Stimulated activated CD4-positive, alpha-beta T cell treated with anti-CD3 and anti-CD28 coated beads, Interleukin-1b, Interleukin-23, amount 100 ng/mL, for 4 hours (primary cell): Measurements from ENCODE around the gene C4BPB.
"Not testable (repeated sequence)": the region's sequence is repeated elsewhere in the genome, so short reads cannot be mapped to it uniquely, and the experiment has no call there.

Source experiments
- DNase-seq, 2 donors: peaks; one replicate each; pipeline ENCODE4 v3.0.0-alpha.2; 2020; ENCODE audit warnings: low read depth in 2 of 2

The C4BPB gene, protein sequence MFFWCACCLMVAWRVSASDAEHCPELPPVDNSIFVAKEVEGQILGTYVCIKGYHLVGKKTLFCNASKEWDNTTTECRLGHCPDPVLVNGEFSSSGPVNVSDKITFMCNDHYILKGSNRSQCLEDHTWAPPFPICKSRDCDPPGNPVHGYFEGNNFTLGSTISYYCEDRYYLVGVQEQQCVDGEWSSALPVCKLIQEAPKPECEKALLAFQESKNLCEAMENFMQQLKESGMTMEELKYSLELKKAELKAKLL

DNA sequence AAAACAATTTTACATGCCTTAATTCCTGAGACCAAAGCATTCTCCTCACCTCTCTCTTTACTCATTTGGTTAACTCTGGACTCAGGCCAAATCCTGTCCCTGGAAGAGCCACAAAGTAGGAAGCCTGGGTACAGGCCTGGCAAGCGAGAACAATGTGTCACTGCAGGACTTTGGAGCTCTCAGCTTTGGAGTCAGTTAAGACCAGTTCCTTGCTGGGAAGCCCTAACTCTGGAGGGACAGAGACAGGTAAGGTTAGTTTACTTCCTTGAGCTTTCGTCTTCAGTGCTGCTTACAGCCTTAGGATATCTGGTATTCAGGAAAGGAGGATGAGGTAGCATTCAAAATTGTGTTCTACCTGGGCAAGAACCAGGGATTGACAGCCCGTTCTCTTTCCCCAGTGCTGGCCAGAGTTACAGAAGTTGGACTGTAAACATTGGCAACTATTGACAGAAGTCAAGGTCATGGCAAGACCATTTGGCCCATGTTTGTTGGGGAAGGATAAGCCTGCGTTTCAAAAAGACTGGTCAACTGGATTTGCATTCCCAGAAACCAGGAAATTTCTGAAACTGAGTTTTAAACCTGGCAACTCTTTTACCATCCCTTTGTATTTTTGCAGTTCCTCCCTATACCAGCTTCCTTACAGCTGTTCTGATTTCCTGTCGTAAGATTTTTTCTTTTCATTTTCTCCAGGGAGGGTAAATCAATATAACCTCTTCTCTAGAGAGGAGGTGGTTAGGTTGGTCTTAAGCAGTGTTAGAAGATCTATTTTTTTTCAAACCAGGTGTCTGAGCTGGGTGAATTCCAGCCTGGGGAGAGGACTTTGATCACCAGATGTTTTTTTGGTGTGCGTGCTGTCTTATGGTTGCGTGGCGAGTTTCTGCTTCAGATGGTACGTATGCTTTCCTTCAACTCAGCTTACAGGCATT is at the start of gene C4BPB:
Gene C4BPB (plus strand): TSS at position 160 of the 926 bp plus-strand sequence. CDS start 672 bp downstream, at position 832.
- no peak for DNase-seq

DNA sequence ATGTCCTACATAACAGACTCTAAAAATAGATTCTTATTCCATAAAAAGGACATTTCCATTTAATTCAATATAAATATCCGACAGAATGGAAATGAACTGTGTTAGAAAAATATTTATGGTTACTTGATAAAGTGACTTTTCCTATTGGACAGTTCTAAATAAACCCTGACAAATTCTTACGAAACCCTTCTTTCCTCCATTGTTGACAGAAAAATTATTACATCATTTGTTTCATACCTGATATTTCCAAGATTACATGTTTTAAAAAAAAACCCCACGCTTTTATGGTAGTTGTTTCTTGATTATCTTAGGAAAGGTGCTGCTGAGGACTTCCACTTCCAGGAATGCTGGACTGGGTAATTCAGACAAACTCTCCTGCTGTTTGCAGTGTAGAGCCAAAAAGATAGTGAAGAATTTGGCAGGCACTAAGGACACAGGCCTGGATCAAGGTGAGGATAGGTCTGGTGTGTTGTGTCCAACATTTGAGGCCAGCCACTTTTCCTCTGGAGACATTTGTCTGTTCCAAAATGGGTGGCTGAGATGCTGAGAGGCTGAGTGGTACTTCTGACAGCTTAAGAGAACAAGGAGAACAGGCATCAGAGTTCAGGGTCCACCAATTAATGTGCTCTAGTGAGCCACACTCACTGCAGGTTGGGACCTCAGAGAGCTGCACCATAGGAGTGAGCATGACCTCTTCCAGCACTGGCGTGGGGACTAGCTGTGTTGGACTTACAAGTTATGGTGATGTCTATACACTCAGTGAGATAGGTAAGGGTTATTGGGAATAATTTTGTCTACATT is 49.1 kb upstream of the C4BPB start:
- no peak for DNase-seq

DNA sequence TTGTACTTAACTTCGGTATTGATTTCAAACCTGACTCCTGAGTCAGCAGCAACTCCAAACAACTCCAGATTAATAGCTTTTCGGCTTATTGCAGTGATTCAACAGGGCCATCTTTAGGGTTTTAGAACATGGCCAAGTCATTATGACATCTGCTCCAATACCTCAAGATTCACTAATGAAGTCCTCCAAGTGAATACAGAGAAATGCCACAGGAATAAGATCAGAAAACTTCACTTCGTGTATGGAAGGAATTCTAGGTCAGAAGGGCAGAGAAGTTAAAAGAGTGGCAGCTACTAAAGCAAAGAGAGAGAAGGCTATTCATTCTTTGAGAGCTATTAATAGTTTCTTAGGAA is 48.5 kb upstream of the C4BPB start:
- DNase-seq, result no peak

DNA sequence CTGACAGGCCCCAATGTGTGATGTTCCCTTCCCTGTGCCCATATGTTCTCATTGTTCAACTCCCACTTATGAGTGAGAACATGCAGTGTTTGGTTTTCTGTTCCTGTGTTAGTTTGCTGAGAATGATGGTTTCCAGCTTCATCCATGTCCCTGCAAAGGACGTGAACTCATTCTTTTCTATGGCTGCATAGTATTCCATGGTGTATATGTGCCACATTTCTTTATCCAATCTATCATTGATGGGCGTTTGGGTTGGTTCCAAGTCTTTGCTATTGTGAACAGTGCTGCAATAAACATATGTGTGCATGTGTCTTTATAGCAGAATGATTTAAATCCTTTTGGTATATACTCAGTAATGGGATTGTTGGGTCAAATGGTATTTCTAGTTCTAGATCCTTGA is 47.3 kb upstream of the C4BPB start:
- not testable (repeated sequence) for DNase-seq

DNA sequence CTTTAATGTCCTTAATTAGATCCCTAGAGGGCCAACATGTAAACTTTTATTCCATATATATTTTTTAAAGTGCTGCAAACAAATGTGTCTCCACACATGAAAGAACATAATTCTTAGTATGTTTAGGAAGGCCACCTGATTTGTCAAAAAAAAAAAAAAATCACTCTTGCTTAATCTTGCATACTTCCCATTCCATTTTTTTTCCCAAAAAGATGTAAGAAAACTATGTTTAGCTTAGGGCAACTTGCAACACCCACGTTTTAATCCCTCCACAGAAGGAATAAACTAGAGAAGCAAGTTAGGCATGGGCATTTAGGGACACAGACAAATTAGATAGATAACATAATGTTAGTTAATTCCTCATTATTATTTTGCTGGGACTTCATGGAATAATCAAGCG is 43.2 kb upstream of the C4BPB start:
- no peak for DNase-seq

DNA sequence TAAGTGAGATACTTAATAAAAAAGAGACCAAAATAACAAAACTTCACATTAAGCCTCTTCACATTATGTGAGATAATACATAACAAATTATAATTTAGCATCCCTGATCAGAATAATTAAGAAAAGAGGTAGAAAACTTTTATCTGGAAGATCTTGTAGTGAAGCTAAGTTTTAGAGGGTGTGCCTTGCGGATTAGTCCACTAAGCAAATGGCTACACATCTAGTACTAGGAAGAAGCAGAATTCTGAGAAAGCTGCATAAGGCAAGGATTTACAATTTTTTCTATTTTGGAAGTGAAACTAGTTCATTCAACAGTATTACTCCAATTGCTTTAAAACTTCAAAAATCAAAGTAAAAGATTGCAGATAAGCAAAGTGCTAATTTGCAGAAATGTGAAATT is 41.2 kb upstream of the C4BPB start:
- DNase-seq, result no peak

DNA sequence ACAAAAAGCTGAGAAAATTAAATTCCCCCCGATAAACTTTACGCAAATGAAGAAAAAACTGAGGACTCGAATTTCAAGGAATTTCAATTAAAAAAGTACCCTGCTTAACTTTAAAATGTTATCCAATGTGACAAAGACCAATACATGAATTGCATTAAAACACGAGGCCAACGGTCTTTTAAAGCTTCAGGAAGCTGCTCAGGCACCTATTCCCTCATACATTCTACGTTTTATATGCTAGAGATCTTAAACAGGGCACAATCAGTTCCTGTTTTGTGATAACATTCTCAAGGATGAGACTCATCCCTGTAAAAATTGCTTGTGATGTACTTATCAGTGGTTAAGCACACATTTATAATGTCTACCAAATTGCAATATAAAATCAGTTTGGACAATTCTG is 40.6 kb upstream of the C4BPB start:
- no peak for DNase-seq

DNA sequence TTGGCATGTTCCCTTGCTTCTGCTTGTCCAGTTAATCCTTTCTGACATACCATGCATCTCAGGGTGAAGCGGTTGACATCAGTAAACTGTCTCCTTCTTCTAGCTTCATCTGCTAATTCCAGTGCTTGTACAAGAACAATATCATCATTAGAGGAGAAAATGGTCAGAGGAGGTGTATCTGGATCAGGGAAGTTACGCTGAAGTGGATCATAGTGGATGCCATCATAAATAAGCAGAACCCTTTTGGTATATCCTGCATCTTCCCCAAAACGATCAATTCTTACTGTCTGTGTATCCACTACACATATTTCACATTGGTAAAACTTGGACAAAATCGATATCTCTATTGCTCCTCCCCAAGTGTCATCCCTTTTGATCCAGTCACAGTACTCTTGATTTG is 39.6 kb upstream of the C4BPB start:
- DNase-seq, result no peak

DNA sequence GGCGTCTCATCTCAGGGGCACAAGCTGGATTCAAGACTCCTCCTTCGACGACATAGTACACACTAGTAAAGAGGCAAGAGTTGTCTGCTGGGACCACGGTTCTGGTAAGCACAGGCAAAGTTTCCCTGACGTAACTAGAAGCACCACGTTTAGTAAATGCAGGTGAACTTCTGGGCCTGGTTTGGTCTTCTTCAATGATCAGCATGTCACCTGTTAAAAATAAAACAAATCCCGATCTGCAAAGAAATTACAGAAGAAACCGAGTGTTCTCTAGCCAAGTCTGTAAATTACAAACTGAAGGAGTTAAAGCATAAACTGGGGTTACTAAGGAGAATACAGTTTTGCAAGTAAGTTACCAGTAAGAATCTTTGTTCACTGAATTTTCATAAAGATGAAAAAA is 39.1 kb upstream of the C4BPB start:
- no peak for DNase-seq

DNA sequence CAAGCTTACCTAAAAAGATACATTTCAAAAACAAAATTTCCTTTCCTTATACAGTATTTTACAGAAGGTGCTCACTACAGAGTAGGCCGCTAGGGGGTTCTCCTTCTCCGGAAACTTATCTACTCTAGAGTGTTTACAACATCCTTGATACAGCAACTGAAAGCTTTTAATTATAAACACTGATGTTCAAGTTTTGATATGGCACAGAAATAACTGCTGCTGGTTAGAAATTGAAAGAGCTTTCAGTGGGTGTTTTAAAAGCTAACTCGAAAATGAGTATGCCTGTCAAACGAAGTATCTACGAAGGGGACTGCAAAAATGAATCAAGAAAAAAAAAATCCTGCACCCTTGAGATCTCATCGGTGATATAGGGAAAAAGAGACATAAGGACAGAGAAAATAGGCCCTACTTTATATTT is 38.7 kb upstream of the C4BPB start:
- peak in 1 of 2 donors; percentile 36 for DNase-seq

DNA sequence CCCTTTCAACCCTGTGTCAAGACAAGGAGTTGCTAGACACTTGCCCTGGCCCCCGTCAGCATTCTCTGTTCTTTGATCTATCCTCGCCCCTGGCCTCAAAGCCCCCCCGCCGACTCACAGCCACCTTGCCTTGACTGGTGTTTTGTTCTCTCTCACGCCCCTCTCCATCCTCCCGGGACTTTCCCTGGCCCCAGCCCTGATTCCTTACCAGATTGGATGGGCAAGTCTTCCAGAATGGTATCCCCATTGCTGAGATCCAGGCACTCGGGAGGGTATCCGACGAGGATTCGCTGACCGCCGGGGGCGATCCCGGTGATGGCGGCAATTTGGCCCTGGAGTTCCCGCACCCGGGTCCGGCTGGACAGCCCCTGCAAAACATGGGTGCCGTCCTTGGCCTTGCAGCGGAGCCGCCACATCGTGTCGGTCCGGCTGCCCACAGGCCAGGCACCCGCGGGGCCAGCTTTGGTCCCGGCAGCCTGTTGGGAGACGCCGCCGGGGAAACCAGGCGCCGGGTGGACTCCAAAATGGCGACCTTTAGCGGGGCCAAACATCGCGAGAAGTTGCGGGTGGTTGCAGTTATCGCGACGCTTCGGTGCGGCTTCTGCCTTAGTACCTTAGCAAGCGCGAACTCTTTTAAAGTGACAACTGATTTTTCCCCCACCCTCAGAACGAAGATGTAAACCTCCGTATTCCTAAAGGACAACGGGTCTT is 38.0 kb upstream of the C4BPB start:
- peak; percentile 83 to 84 for DNase-seq

DNA sequence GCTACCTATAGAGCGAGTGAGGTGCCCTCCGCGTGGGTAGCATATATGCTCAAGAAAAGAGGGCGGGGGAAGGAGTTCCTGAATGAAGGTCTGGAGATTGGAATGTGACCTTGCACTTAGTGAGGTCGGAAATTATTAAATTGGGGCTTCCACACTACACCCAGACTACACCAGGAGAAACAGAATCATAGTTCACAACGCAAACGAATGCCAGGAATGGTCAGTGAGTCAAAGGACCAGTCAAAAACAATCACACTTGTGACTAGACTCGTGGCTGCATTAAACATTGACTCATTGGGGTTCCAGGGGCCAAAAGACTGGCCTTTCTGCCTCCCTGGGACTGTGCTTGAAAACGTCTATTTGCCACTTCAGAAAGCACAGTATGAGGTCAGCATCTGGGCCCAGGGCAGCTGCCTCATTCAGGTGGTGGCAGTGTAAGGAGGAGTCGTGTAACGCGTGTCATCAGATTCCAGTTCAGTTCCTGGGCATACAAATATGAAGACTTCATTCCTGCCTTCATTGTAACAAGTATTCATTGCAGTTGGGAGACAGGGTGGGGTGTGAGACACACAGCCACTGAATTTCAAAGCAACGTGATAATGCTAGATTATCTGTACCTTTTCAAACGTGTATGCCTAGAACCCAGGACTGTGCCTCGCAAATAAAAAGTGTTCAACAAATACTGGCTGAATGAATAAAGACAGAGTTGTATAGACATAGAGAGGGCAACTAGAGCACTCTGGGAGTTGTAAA is 37.3 kb upstream of the C4BPB start, which contains the start of gene YOD1:
Gene YOD1 (minus strand): TSS at position 18 of the 753 bp plus-strand sequence. CDS start 178 bp downstream, outside the sequence.
- no peak for DNase-seq

DNA sequence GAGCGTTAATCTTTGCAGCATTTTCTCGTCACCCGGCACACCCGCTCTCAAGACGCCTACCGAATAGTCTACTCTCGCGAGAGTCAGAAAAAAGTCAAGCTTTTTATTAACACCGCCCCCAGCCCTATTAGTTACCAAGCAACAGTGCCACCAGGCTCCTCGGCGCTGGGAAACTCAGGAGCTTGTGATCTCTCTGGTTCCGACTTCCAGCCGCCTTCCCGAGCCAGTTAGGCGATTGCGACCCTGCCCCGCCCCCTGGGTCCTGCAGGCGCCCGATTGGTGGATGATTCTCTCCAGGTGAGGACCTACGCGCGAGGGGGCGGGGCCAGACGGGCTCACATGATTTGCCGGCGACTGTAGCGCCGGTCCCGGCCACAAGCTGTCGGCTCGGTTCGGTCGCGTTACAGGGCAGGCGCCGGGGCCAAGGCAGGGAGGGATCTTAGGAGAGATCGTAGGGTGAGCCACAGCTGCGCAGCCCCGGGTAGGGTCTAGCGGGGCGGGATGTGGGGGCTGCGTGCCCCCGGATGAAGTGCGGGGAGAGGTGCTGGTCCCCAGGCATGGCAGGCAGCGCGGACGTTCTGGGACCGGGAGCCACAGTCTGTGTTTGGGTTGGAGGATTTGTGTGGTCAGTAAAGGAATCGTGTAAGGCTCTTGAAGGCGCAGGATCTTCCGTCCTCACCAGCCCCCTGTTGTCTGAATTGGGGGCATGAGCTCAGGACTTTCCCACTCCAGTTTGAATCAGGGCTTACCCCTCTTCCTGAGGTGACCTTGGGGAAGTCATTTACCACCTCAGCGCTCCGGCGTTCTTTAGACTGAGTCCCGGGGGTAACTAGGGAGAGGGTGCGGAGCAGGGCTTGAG is 35.5 kb upstream of the C4BPB start, which contains the start of gene PFKFB2:
Gene PFKFB2 (plus strand): TSS at position 365 of the 859 bp plus-strand sequence. CDS start 1,443 bp downstream, outside the sequence.
- peak; percentile 91 to 97 for DNase-seq

DNA sequence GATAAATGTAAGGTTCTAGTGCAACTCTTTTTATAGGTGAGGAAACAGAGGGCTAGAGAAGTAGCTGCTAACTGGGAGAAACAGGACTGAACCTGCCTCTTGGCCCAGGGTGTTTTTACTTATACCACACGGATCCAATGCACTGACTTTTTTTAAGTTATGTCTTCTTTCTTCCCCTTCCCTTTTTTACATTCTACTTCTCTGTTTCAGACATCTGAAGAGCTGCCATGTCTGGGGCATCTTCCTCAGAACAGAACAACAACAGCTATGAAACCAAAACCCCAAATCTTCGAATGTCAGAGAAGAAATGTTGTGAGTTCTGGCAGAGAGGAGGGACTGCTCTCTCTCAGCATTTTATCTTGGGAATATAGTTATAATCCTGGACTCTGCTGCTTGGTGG is 34.2 kb upstream of the C4BPB start:
- no peak for DNase-seq

DNA sequence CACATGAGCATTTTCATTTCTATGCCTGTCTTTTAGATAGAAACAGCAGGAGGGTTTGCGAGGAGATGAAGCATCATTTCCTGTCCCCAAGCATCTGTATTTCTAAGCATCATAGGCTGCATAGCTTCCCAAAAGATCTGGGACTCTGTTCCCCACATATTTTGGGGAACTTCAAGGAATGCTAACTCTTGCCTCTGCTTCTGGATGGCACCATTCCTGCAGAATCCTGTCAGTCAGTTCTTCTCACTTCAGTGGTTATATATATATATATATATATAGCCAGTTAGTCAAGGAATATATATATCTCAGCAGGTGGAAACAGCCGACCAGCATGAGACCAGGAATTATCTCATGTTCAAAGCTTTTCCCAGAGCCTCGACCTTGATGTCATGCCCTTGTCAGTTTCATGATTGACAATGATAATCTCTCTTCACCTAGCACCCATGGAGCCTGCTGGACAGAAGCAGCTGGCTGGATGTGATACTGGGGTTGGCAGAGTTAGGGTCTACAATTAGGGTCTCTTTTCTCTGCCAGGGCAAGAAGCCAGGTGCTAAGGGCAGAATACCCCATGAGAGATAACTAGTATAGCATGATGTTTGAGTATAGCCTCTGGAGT is 33.2 kb upstream of the C4BPB start:
- DNase-seq, result no peak

DNA sequence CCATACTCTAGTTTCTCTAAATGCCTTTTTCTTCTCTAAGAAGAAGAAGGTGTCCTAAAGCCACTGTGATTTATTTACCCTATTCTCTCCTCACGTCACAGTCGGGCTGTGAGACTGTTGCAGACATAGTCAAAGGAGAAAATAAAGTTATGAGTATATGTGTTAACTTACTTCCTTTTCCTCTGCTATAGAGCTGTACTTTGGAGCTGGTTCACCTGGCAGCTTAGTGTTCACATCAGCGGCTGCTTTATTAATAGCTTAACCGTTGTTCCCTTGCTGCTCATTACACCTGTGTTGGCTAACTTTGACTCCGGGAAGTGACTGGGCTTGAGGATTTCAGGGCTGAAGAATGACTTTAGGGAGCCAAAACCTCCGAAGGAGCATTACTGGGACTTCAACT is 32.0 kb upstream of the C4BPB start:
- DNase-seq, result no peak

DNA sequence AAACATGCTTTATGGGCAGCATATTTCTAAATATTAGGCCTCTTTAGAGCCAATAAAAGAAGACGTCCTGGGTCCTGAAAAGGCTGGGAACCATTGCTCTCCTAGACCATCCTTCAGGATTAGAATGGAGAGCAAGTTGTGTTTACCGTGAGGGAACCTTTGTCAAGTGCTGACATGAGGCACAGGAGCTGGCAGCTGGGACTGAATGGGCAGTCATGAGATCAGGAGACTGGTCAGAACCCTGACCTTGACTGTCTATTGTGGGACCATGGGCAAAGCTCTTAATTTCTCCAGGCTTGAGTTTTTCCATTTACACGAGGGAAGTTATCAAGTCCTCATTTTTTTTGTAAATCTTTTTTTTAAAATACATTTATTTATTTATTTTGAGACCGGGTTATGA is 30.4 kb upstream of the C4BPB start:
- no peak for DNase-seq

DNA sequence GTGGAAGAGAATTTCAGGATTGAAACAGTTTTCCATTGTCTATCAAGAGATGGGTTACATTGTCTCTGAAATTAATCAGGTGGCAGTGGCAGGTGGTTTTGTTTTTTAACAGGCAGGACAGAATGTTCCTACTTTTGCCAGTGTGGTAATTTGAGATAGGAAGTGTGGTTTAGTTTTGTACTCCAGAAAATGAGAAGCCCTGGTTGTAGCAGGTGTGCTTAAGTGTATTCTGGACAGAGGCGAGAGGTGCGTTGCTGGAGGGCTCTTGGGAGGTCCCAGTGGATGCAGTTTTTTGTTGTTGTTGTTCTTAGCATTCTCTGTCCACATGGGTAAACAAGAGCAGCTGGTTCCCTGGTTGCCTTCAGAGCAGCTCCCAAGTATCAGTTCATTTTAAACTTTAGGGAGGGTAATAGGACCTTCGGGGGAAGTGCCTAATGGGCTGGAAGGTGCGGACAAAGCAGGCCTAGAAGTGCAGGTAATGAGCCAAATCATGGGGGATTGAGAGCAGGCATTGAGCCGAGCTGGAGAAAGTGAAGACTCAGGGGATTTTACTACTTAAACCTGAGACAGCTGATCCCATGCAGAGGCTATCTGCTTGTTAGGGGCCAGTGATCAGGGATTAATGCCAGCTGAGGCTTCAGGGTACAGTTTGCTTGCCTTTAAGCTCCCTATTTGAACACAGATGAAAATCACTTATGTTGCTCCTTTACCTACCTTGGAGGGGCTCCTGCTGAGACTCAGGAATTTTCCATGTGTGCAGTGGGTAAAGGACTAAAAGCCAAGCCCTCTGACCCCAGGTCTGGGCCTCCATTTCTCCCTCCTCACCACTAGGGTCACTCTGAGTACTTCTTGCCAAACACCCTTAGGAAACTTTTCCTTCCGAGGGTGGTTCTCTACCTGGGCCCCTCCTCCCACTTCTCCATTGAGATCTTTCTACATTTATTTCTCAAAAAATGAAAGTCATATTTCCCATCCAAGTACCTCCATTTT is 29.5 kb upstream of the C4BPB start:
- DNase-seq, result no peak
